NCI-H2029 treated with DMSO at 0.1 percent for 48 hours (cell line): ENCODE measurements around the gene LRRC4.

Source experiments
- DNase-seq: peaks from one replicate; lab custom pipeline; 2025; lab: John Stamatoyannopoulos, UW

The LRRC4 gene

GRCh38 chr7:127979113-127979727 is 52.0 kb downstream of the LRRC4 start:
- DNase-seq, result no peak

DNA sequence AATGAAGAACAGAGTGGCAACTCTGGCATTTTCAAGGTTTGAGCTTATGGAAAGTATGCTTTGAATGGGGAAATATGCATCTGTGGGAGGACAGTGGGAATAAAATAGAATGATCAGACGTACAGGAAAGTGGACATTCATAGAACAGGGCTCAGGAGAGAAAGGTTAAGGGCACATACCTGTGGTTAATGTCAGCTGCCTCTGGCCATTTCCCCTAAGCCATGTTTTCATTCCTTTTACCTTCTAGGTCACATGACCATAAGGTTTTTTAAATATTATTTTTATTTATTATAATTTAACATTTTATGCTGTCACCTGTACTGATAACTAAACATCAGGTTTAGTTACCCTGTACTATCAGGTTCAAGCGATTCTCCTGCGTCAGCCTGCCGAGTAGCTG is 52.8 kb downstream of the LRRC4 start:
- no peak for DNase-seq
